Activated T-cell treated with anti-CD3 and anti-CD28 coated beads for 24 hours (primary cell): ENCODE measurements around the gene KBTBD8.

Experiments used
- DNase-seq: peaks from one replicate; pipeline ENCODE4 v3.0.0-alpha.2; 2020; ENCODE audit warnings: low read depth

The KBTBD8 gene

DNA sequence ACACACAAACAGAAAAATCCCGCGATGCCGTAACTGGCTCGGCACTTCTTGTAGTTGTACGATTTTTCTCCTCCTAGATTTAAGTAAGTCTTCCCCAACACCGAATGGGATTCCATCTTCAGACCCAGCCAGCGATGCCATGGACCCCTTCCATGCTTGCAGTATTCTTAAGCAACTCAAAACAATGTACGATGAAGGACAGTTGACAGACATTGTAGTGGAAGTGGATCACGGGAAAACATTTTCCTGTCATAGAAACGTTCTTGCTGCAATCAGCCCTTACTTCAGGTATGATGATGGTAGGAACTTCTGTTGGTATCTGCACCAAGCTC lies 763 bp downstream of the KBTBD8 start:
- no peak for DNase-seq

DNA sequence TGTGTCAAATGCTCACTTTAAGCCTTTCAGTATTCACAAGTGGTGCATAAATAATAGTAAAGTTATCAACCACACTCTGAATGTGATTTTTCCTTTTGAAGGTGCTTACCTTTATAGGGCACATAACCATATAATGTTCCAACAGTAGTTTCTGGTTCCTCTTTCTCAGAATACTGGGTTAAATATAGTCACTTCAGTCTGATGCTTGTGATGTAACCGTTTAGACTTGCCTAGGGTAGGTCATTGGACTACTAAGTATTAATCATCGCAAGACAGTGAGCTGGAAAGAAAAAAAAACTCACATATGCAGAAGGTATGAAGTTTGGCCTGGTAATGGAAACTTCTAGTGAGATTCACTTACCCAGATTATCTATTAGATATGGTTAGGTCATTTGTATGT lies 1.9 kb downstream of the KBTBD8 start:
- DNase-seq, result no peak

DNA sequence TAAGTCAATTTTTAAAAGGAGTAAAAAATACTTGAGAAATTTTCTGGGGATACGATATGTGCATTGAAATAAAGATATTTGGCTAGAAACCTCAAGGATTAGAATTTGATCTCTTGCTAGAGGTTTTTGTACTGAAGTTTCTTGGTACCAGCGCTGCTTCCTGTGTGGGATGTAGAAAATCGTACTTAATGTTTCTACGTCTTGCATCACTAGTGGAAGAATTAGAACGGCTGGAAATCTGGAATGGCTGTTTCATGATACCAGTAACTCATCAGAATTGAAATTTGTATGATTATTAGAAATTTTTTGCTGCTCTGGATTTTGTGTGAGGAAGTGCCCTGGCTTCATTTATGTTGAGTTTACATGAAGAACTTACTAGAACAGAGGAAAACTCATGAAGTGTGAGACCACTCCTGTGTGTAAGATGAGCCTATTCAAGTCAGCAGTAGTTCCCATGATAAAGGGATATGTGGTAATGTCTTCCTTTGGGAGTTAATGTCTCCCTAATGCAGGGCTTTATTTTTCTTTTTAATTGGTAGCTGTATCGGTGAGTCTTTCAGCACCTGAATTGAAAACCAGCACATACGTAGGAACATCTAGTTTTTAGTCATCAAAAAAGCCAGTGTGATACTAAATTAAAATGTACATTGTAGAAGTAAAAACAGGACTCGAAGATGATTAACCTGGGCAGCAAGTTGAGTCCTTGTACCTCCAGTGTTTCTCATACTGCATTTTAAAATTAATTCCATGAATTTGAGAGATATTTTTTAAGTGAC lies 3.2 kb downstream of the KBTBD8 start:
- no peak for DNase-seq

DNA sequence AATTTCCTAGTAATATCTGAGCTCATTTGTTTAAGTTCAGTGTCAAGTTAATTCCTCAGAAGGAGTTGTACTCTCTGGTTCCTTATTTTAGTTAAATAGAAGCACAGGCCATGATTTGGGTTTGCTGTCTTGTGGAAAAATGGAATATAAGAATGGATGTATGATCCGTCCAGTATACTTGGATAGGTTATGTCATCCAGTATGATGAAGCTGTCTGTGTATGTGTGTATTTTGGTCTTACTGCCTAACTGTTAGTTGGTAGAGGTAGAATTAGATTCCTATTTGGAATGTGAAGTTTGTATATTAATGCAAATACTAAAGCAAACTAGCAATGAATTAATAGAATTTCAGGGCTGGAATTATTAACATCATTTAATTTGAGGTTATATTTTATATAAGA lies 7.9 kb downstream of the KBTBD8 start:
- no peak for DNase-seq

DNA sequence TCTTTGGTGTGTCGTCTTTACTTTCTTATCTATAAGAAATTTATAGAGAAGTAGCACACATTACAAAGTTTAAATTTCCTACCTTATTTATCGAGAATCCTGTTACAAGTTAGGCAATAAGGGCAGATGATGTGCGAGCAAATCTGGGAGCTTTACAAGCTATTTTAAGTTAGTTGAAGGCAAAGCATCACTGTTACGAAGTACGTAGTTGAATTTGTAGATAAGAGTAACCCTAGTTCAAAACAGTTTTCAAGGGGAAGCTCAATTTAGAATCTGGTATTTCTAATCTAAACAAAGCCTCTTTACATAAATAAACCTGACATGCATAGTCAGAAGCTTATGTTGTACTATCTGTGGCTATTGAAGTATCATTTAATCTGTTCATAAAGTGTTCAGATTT lies 8.4 kb downstream of the KBTBD8 start:
- DNase-seq, result no peak

DNA sequence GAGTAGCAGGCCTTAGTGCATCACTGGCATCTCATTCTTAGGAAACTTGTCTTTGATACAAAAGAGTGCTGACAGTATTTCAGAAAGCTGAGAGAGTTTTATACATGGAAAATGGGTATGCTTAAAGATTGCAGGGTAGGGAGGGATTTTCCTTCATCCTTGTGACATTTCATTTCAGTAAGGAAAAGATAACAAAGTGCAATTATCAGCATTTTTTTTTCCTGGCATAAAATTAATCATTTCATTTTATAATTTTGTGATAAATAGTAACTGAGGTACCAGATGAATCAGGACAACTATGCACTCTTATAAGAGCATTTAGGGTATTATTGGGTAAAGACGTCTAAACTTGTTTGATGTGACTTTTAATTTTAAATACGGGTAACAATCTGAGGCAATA lies 10.3 kb downstream of the KBTBD8 start:
- DNase-seq, result no peak

DNA sequence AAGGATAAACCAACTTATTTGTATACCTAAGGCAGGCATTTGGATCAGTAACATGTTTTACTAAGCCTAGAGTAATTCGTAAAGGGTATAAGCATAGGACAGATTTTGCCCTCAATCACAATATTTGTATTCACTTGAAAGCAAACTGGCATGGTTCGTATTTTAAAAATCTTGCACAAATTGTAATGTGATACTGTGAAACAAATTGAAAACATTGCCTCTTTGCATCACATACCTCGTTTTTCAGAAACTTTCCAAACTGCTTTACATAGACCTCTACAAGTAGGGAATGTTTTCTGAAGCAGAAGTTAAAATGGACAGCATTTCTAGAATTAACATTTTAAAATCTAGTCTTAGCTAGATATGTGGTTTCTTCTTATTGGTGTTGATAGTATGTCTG lies 11.6 kb downstream of the KBTBD8 start:
- DNase-seq, result no peak

DNA sequence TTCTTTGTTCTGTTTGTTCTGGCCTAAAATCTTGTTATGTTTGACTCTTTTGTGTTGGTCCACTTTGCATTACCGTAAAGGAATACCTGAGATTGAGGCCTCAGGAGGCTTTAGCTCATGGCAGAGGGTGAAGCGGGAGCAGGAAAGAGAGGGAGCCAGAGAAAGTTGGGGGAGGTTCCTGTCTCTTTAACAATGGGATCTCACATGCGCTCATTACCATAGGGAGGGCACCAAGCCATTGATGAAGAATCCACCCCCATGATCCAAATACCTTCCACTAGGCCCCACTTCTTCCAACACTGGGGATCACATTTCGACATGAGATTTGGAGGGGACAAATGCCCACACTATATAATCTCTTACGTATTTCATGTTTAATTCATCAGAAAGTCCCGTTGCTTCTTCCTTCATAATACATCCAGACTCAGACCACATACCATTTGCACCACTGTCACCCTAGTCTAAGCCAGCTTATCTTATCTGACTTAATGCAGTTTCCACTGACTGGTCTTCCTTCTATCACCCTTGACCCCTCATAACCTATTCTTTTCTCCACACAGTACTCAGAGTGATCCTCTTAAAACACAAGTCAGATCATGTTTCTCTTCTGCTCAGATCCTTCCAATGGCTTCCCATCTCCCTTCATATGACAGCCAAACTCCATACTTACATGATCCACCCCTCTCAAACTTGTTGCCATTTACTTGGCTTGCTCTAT lies 13.5 kb downstream of the KBTBD8 start:
- no peak for DNase-seq

DNA sequence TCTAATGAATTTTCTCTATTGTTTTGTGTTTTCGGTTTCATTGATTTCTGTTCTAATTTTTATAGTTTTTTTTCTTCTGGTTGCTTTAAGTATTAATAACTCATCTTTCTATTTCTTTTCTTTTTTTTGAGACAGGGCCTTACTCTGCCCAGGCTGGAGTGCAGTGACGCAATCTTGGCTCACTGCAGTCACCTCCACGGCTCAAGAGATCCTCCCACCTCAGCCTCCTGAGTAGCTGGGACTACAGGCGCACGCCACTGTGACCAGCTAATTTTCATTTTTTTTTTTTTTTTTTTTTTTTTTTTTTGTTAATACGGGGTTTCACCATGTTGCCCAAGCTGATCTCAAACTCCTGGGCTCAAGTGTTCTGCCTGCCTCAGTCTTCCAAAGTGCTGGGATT lies 14.5 kb downstream of the KBTBD8 start:
- no peak for DNase-seq

DNA sequence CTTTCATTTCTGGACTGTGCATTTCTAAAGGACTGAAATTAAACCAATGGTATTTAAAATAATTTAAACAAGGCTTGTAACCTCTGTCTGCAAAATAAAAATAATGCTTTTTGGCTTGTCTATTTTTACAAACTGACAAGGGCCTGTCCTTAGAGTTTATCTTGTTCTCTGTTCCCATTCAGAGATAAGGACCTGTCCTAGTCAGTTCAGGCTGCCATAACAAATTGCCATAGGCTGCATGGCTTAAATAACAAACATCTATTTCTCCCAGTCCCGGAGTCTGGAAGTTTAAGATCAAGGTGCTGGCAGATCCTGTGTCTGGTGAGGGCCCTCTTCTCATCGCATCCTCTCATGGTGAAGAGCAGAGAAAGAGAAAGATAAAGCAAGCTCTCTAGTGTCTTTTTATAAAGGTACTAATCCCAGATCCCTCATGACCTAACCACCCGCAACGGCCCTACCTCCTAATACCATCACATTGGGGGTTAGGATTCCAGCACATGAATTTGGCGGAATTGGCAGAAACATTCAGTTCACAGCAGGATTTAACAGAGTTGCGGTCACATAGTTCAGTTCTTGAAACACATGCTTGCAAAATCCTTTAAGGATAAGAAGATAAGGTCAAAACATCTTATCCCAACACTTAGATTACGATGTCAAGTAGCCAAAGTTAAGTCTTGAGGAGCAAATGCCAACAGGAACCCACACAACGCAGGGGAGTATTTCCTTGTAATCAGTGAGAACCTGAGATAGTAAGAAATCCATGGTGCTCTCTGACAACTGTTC lies 17.8 kb downstream of the KBTBD8 start:
- DNase-seq, result no peak

DNA sequence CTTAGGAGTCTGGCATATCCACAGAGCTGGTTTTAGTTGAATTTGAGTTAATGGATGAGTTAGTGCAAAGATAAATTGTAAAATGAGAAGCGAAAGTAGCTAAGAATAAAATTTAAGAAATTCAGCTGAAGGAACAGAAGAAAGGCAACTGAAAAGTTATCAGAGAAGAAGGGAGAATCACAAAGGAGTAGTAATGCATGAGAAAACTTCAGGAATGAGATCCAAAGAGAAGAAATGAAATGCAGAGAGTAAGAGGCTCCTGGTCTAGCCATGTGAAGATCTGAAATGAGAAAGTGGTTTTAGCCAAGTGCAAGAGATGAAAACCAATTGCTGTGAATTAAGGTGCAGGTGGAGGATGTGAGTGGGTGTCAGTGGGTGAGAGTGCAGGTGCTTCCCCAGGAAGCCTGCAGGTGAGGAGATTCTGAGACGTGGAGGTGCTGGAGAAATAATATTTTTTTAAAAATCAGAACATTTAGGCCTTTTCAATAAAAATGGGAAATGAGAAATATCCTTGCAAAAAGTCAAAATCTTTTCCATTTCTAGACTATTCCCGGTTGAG lies 18.5 kb downstream of the KBTBD8 start:
- no peak for DNase-seq

DNA sequence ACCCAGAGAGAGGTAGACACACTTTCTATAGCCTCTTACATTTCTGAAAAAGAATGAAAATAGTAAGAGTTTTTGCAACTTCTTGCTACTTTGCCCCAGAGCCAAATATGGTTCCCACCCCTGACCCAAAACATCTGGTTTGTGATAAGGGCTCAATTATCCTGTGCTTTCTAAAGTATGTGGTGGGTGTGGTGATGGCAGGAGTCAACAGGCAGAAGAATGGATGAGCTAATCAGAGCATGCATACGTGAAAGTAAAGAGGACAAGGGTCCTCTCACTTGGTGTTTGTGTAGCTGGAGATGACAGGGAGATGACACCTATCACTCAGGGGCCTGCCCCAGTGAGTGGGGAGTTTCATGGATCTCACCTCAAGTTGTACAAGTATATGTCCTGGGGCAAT lies 19.1 kb downstream of the KBTBD8 start:
- no peak for DNase-seq

GRCh38 chr3:67018105-67018788 lies 20.1 kb downstream of the KBTBD8 start:
- DNase-seq, result no peak

GRCh38 chr3:67018789-67019526 lies 20.9 kb downstream of the KBTBD8 start:
- DNase-seq, result no peak

DNA sequence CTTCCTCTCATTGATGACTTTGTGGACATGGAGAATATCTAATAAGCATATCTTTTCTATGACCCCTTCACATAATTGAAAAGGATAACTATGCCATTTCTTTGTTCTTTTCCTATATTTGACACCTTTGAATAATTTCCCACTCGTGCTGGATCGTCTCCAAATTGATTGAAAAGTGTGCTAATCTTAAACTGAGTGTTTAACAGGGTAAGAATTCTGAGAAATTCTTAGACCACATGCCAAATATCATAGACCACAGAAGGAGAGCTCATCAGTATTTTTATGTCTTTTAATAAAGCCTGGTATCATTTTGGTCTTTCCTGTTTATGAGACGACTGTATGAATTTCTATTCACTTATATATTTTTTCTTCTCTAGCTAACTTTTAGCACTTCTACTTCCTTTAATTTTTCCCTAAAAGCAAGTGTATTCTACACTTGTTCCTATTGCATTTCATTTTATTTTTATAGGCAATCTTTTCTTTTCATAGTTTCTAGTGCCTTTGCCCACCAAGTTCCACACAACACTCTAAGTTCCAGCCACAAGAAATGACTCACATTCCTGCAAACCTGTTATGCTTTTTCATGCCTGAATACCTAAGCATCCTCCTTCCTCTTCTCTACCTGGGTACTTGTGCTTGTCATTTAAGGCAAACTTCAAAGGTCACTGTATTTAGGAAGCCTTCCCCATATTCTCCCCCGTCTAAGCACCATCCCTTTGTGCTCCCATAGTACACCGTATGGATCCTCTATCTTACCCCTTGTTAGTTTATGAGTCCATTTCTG lies 30.1 kb downstream of the KBTBD8 start:
- no peak for DNase-seq

- no peak for DNase-seq
These were observed 33.0 kb downstream of the KBTBD8 start for GRCh38 chr3:67030785-67031740.

- no peak for DNase-seq
These were observed 33.9 kb downstream of the KBTBD8 start for GRCh38 chr3:67031986-67032385.

DNA sequence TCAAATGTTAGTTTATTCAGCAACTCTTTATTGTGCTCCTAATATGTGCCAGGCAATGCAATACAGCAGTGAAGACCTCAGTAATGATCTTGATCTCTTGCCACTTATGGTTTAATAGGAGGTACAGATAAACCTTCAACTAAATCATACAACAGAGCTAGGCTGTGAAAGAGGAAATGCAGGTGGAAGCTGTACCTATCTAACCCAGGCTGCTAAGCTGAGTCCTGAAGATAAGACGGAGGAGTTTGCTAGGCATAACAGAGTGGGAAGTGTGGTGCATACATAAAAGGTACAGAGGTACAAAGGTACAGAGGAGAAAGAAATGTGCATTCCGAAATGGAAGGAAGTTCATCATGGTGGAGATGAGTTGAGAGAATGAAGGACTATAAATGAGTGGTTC lies 35.0 kb downstream of the KBTBD8 start:
- no peak for DNase-seq

GRCh38 chr3:67034371-67034770 lies 36.3 kb downstream of the KBTBD8 start:
- no peak for DNase-seq

GRCh38 chr3:67037615-67038014 lies 39.5 kb downstream of the KBTBD8 start:
- DNase-seq, result no peak
